Measurements from ENCODE around the gene MTUS2. TPM values are rescaled to one million over a fixed set of nuclear protein-coding genes. Genes with fewer than 3 reads are reported as not detected.

Gene MTUS2
- total and polyA plus RNA-seq, 9 of the 15 experiments (the other 6 are each of a cell fraction or from before 2014, with no cell fraction given): 0.01 to 0.28 (median 0.06) TPM; not detected in 1

DNA sequence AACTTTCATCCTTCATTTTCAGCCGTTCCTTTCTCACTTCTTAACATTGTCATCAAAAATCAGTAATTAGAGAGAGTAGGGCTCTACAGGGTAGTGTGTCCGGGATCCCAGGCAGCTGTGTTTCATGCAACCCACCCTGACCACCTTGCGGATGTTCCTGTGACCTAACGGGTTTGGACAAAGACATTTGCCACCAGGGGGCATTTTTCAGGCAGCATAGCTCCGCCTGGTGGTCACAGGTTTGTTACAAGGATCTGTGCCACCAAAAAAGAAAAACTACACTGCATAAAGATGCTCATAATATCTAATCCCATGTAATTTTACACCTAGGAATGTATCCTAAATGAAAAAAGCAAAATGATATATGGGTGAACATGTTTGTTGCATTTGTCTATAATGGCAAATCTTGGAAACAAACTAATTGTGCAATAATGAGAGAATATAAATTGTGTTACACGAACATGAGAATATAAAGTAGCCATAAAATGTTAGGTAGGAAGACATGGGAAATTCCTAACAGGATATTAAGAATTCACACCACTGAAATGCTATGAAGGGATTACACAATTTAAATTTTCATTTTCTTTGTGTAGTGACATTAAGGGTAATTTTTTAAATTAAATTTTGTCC, 652.3 kb downstream of the MTUS2 start (continued):
- TF ChIP-seq KLF16 (IDR thresholded peaks at IDR 0.05): 0 out of 2 replicates have a peak, but pooled peaks have one; percentile 30
- TF ChIP-seq SMARCE1 (IDR thresholded peaks at IDR 0.05): no peak
- no peak for TF ChIP-seq ELF2 (CRISPR knock-in tag; IDR thresholded peaks at IDR 0.05)
- no peak for TF ChIP-seq POLR2G (IDR thresholded peaks at IDR 0.05; ENCODE audit: low read depth, low read length)
- no peak for TF ChIP-seq RBBP5 (IDR thresholded peaks at IDR 0.05; ENCODE audit: borderline replicate concordance, insufficient read depth, low read length, poor library complexity, severe bottlenecking)
- no peak for TF ChIP-seq RAD51 (IDR thresholded peaks at IDR 0.05; ENCODE audit: borderline replicate concordance, low read depth)
- no peak for TF ChIP-seq ZNF354B (CRISPR knock-in tag; IDR thresholded peaks at IDR 0.05)
- TF ChIP-seq SP1 (CRISPR knock-in tag; IDR thresholded peaks at IDR 0.05): no peak
- TF ChIP-seq RAD21 (CRISPR knock-in tag; conservative IDR thresholded peaks at IDR 0.05 in 1 of 2, IDR thresholded peaks at IDR 0.05 in 1 of 2): peak; percentile 65 to 82
- peak; percentile 70; the same call in 1 of the 2 replicates for TF ChIP-seq CEBPB (tag; IDR thresholded peaks at IDR 0.05)
- TF ChIP-seq SMC3 (conservative IDR thresholded peaks at IDR 0.05; ENCODE audit: insufficient read depth, low read depth, low read length): peak; percentile 85
- TF ChIP-seq ETV6 (IDR thresholded peaks at IDR 0.05; ENCODE audit: borderline replicate concordance in 1 of 2, low read depth in 2 of 2, low read length in 1 of 2): no peak
- no peak for TF ChIP-seq ETV6 (CRISPR knock-in tag; IDR thresholded peaks at IDR 0.05; ENCODE audit: borderline replicate concordance)
- TF ChIP-seq ARID2 (IDR thresholded peaks at IDR 0.05): peak; percentile 24; the same call in 1 of the 2 replicates
- TF ChIP-seq, protein P1, sequence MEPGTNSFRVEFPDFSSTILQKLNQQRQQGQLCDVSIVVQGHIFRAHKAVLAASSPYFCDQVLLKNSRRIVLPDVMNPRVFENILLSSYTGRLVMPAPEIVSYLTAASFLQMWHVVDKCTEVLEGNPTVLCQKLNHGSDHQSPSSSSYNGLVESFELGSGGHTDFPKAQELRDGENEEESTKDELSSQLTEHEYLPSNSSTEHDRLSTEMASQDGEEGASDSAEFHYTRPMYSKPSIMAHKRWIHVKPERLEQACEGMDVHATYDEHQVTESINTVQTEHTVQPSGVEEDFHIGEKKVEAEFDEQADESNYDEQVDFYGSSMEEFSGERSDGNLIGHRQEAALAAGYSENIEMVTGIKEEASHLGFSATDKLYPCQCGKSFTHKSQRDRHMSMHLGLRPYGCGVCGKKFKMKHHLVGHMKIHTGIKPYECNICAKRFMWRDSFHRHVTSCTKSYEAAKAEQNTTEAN (CRISPR knock-in tag; IDR thresholded peaks at IDR 0.05): no peak
- peak; percentile 33; the same call in 1 of the 2 replicates for TF ChIP-seq ZBTB7A (IDR thresholded peaks at IDR 0.05; ENCODE audit: borderline replicate concordance, control insufficient read depth, low read depth, low read length)
- TF ChIP-seq, protein P2, sequence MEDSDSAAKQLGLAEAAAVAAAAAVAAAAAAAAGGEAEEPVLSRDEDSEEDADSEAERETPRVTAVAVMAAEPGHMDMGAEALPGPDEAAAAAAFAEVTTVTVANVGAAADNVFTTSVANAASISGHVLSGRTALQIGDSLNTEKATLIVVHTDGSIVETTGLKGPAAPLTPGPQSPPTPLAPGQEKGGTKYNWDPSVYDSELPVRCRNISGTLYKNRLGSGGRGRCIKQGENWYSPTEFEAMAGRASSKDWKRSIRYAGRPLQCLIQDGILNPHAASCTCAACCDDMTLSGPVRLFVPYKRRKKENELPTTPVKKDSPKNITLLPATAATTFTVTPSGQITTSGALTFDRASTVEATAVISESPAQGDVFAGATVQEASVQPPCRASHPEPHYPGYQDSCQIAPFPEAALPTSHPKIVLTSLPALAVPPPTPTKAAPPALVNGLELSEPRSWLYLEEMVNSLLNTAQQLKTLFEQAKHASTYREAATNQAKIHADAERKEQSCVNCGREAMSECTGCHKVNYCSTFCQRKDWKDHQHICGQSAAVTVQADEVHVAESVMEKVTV (CRISPR knock-in tag; IDR thresholded peaks at IDR 0.05): peak; percentile 44; the same call in 1 of the 2 replicates
- peak; percentile 52; the same call in 1 of the 2 replicates for TF ChIP-seq XRCC5 (IDR thresholded peaks at IDR 0.05; ENCODE audit: low read depth, low read length)
- TF ChIP-seq ID3 (CRISPR knock-in tag; IDR thresholded peaks at IDR 0.05): no peak
- no peak for TF ChIP-seq ID3 (tag; IDR thresholded peaks at IDR 0.05)
- TF ChIP-seq, protein P3, sequence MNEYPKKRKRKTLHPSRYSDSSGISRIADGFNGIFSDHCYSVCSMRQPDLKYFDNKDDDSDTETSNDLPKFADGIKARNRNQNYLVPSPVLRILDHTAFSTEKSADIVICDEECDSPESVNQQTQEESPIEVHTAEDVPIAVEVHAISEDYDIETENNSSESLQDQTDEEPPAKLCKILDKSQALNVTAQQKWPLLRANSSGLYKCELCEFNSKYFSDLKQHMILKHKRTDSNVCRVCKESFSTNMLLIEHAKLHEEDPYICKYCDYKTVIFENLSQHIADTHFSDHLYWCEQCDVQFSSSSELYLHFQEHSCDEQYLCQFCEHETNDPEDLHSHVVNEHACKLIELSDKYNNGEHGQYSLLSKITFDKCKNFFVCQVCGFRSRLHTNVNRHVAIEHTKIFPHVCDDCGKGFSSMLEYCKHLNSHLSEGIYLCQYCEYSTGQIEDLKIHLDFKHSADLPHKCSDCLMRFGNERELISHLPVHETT (CRISPR knock-in tag; conservative IDR thresholded peaks at IDR 0.05 in 1 of 2, IDR thresholded peaks at IDR 0.05 in 1 of 2): no peak

Measured in K562 (cell line).